ENCODE data around the gene LSM8.

DNA sequence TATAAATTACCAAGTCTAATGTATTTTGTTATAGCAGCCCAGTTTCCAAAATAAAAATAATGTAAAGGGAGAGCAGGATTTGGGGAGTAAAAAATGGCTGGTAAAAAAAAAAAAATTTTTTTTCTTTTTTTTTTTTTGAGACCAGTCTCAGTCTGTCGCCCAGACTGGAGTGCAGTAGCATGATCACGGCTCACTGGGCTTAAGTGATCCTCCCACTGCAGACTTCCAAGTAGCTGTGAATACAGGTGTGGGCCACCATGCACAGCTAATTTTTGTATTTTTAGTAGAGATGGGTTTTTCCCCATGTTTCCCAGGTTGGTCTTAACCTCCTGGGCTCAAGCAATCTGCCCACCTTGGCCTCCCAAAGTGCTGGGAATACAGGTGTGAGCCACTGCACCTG is 4.8 kb upstream of the LSM8 start:
- TF ChIP-seq, protein P1, sequence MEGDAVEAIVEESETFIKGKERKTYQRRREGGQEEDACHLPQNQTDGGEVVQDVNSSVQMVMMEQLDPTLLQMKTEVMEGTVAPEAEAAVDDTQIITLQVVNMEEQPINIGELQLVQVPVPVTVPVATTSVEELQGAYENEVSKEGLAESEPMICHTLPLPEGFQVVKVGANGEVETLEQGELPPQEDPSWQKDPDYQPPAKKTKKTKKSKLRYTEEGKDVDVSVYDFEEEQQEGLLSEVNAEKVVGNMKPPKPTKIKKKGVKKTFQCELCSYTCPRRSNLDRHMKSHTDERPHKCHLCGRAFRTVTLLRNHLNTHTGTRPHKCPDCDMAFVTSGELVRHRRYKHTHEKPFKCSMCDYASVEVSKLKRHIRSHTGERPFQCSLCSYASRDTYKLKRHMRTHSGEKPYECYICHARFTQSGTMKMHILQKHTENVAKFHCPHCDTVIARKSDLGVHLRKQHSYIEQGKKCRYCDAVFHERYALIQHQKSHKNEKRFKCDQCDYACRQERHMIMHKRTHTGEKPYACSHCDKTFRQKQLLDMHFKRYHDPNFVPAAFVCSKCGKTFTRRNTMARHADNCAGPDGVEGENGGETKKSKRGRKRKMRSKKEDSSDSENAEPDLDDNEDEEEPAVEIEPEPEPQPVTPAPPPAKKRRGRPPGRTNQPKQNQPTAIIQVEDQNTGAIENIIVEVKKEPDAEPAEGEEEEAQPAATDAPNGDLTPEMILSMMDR (IDR thresholded peaks at IDR 0.05): no peak
- TF ChIP-seq POLR2AphosphoS5 (IDR thresholded peaks at IDR 0.05): no peak
- TF ChIP-seq EP300 (IDR thresholded peaks at IDR 0.05): no peak

Measured in suprapubic skin (tissue), 4 donors.